ENCODE data around the gene SLC25A42. TPM values are rescaled to one million over a fixed set of nuclear protein-coding genes. Genes with fewer than 3 reads are reported as not detected.
A peak's percentile ranks its signal among the peaks of the same experiment; 100 is the strongest.

Gene SLC25A42
- total RNA-seq, 2 donors from 2014 or later: 6.6 to 7.2 TPM

DNA sequence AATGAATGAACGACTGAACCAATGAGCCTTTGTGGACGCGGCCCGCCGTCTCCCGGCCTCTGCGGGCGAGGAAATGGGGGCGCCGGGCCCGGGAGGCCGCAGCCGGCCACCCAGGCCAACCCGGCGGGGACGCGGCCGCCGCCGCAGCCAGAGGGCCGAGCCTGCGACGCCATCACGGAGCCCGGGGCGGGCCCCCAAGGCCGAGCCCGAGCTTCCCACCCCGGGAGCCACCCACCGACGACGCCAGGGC, 30.7 kb upstream of the SLC25A42 start:
- WGBS, 2 experiments (ENCODE audit: insufficient coverage in 1 of 2, insufficient read length in 1 of 2): 0% methylated on average over 24 to 32 of the region's 32 CpGs
- DNase-seq: no peak
- H3K9me3 Mint-ChIP-seq: peaks cover 17% of the 10 kb centered on the region
- no peaks in the 10 kb centered on the region for H3K27me3 ChIP-seq (ENCODE audit: control insufficient read depth, insufficient read depth, low read length, poor library complexity, severe bottlenecking)
- peak overlapping the region; percentile 74 for H3K9ac ChIP-seq (ENCODE audit: extremely low read depth, low read length, poor library complexity, severe bottlenecking)
- H3K4me3 ChIP-seq (ENCODE audit: low read length): peak overlapping the region; percentile 91
- peaks cover 12% of the 10 kb centered on the region for H3K9me3 ChIP-seq (ENCODE audit: control insufficient read depth, low read length)
- peak overlapping the region; percentile 86 for H3K4me3 Mint-ChIP-seq
- H3K36me3 Mint-ChIP-seq (ENCODE audit: low read depth): peaks cover 58% of the 10 kb centered on the region
- TF ChIP-seq, protein P1, sequence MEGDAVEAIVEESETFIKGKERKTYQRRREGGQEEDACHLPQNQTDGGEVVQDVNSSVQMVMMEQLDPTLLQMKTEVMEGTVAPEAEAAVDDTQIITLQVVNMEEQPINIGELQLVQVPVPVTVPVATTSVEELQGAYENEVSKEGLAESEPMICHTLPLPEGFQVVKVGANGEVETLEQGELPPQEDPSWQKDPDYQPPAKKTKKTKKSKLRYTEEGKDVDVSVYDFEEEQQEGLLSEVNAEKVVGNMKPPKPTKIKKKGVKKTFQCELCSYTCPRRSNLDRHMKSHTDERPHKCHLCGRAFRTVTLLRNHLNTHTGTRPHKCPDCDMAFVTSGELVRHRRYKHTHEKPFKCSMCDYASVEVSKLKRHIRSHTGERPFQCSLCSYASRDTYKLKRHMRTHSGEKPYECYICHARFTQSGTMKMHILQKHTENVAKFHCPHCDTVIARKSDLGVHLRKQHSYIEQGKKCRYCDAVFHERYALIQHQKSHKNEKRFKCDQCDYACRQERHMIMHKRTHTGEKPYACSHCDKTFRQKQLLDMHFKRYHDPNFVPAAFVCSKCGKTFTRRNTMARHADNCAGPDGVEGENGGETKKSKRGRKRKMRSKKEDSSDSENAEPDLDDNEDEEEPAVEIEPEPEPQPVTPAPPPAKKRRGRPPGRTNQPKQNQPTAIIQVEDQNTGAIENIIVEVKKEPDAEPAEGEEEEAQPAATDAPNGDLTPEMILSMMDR (conservative IDR thresholded peaks at IDR 0.05): no peak
- H3K27ac ChIP-seq (ENCODE audit: low read depth, low read length): peak overlapping the region; percentile 83
- peaks cover 58% of the 10 kb centered on the region for H3K36me3 ChIP-seq (ENCODE audit: control insufficient read depth, insufficient read depth, low read length)
- no peaks in the 10 kb centered on the region for H3K27me3 Mint-ChIP-seq (ENCODE audit: insufficient read depth)
- H3K4me1 ChIP-seq (ENCODE audit: control insufficient read depth, insufficient read depth, low read length): no peaks in the 10 kb centered on the region
- H3K27ac Mint-ChIP-seq: peak overlapping the region; percentile 95
- H3K4me1 Mint-ChIP-seq: peaks cover 13% of the 10 kb centered on the region

DNA sequence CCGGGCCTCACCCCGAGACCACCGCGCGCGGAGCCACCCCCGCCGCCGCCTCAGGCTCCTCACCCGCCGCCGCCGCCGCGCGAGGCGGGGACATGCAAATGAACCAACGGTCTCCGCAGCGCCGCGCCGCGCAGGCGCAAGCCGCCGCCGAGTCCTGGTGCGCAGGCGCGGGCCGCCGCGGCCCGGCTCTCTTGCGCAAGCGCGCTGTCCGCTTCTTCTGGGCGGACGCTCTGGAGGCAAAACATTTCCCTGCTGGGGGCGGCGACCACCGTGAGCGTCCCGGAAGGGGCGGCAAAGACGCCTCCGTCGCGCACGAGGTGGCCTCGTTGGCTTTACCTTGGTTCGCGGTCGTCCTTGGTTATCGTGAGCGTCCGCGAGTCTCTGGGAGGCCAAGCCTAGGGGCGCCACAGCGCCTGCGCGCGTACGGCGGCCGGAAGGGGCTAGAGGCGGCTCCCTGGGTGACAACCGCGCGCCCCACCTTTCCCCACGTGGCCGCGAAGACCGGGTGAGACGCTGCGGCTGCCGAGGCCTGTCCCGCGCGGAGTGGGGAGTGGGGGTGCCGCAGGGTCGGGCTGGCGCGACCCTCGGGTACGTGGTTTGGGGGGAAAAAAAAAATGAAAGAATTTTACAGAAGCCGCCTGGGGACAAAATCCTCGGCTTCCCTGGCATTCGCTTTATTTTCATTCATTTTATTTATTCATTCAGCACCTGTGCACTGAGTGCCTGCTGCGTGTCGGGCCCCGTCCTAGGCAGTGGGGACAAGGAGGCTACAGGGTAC, 30.2 kb upstream of the SLC25A42 start, which contains the start of the genes ARMC6 and SUGP2:
Gene ARMC6, plus strand, starts transcription at position 178 of the 778 bp plus-strand sequence. CDS start 607 bp downstream, outside the sequence.
Gene SUGP2, minus strand, starts transcription at position 92 of the 778 bp plus-strand sequence. CDS start 2,446 bp downstream, outside the sequence.
- H3K36me3 Mint-ChIP-seq (ENCODE audit: low read depth): peaks cover 57% of the 10 kb centered on the region
- peak within 1 kb of the TSS; percentile 95 for H3K27ac Mint-ChIP-seq

DNA sequence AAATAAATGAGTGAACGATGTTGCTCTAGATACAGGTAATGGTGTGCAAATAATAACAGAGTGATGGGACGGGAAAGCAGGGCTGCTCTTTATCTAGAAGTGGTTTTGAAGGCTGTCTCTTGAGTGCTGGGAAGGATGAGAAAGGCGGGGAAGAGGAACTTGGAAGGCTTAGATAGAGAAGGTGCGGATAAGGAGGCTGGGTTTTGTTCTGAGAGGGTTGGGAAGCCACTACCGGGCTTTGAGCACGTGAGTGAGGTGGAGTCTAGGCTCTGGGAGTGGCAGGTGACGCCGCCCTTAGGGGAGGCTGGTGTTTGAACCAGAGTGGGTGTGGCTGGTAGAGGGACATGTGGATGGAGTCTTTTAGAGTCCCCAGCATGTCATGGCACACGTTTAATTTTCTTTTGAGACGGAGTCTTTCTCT, 29.6 kb upstream of the SLC25A42 start:
- H3K4me1 ChIP-seq (ENCODE audit: control insufficient read depth, insufficient read depth, low read length): no peaks in the 10 kb centered on the region
- H3K27me3 ChIP-seq (ENCODE audit: control insufficient read depth, insufficient read depth, low read length, poor library complexity, severe bottlenecking): no peaks in the 10 kb centered on the region
- peaks cover 20% of the 10 kb centered on the region for H3K9me3 ChIP-seq (ENCODE audit: control insufficient read depth, low read length)
- Mint-ChIP-seq H3K9me3 (peaks cover 26% of the 10 kb centered on the region), H3K4me3 (peak overlapping the region; percentile 86), H3K27me3 (ENCODE audit: insufficient read depth) (no peaks in the 10 kb centered on the region), H3K4me1 (peaks cover 13% of the 10 kb centered on the region), H3K36me3 (ENCODE audit: low read depth) (peaks cover 59% of the 10 kb centered on the region), H3K27ac (peak overlapping the region; percentile 91)
- 2 to 10% methylated on average over 5 to 10 of the region's 10 CpGs for WGBS, 2 experiments (ENCODE audit: insufficient coverage in 1 of 2, insufficient read length in 1 of 2)
- peak overlapping the region; percentile 91 for H3K4me3 ChIP-seq (ENCODE audit: low read length)
- H3K36me3 ChIP-seq (ENCODE audit: control insufficient read depth, insufficient read depth, low read length): peaks cover 60% of the 10 kb centered on the region
- DNase-seq: peak; percentile 90
- peak overlapping the region; percentile 55 for H3K9ac ChIP-seq (ENCODE audit: extremely low read depth, low read length, poor library complexity, severe bottlenecking)
- TF ChIP-seq, protein P1 (conservative IDR thresholded peaks at IDR 0.05): no peak
- H3K27ac ChIP-seq (ENCODE audit: low read depth, low read length): peak overlapping the region; percentile 83

More for the DNA sequence above, 30.2 kb upstream of the SLC25A42 start, which contains the start of the genes ARMC6 and SUGP2:
- peak within 1 kb of the TSS; percentile 74 for H3K9ac ChIP-seq (ENCODE audit: extremely low read depth, low read length, poor library complexity, severe bottlenecking)
- 0% methylated on average over 12 to 94 of the region's 94 CpGs for WGBS, 2 experiments (ENCODE audit: insufficient coverage in 1 of 2, insufficient read length in 1 of 2)
- peaks cover 17% of the 10 kb centered on the region for H3K9me3 ChIP-seq (ENCODE audit: control insufficient read depth, low read length)
- no peaks in the 10 kb centered on the region for H3K4me1 ChIP-seq (ENCODE audit: control insufficient read depth, insufficient read depth, low read length)
- peaks cover 13% of the 10 kb centered on the region for H3K4me1 Mint-ChIP-seq
- DNase-seq: peak; percentile 96
- peak within 1 kb of the TSS; percentile 86 for H3K4me3 Mint-ChIP-seq
- H3K4me3 ChIP-seq (ENCODE audit: low read length): peak within 1 kb of the TSS; percentile 91
- peak within 1 kb of the TSS; percentile 83 for H3K27ac ChIP-seq (ENCODE audit: low read depth, low read length)
- TF ChIP-seq, protein P1 (conservative IDR thresholded peaks at IDR 0.05): no peak
- H3K27me3 Mint-ChIP-seq (ENCODE audit: insufficient read depth): no peaks in the 10 kb centered on the region
- peaks cover 20% of the 10 kb centered on the region for H3K9me3 Mint-ChIP-seq
- no peaks in the 10 kb centered on the region for H3K27me3 ChIP-seq (ENCODE audit: control insufficient read depth, insufficient read depth, low read length, poor library complexity, severe bottlenecking)
- peaks cover 58% of the 10 kb centered on the region for H3K36me3 ChIP-seq (ENCODE audit: control insufficient read depth, insufficient read depth, low read length)
